ENCODE results near the gene CCDC7.
A peak's percentile ranks its signal among the peaks of the same experiment; 100 is the strongest.
"Not testable (repeated sequence)": the region's sequence is repeated elsewhere in the genome, so short reads cannot be mapped to it uniquely, and the experiment has no call there.

CCDC7 gene

GRCh38 chr10:32445740-32446535 is at the start of gene CCDC7:
CCDC7 (plus strand) TSS chr10:32446140; CDS start chr10:32451643, 5,503 bp downstream.
- DNase-seq (ENCODE audit: low read depth in 2 of 2): peak; percentile 76 to 80

- DNase-seq (ENCODE audit: low read depth in 2 of 2): not testable (repeated sequence)
Observed at GRCh38 chr10:32397163-32397562, 48.8 kb upstream of the CCDC7 start.

GRCh38 chr10:32399720-32400119 is 46.2 kb upstream of the CCDC7 start:
- not testable (repeated sequence) for DNase-seq (ENCODE audit: low read depth in 2 of 2)

- no peak for DNase-seq (ENCODE audit: low read depth in 2 of 2)
Observed at GRCh38 chr10:32400961-32401360, 45.0 kb upstream of the CCDC7 start.

- no peak for DNase-seq (ENCODE audit: low read depth in 2 of 2)
Observed at GRCh38 chr10:32402499-32402898, 43.4 kb upstream of the CCDC7 start.

- DNase-seq (ENCODE audit: low read depth in 2 of 2): no peak
Observed at GRCh38 chr10:32403091-32403490, 42.8 kb upstream of the CCDC7 start.

- no peak for DNase-seq (ENCODE audit: low read depth in 2 of 2)
Observed at GRCh38 chr10:32408690-32409089, 37.2 kb upstream of the CCDC7 start.

- DNase-seq (ENCODE audit: low read depth in 2 of 2): no peak
Observed at GRCh38 chr10:32409741-32410140, 36.2 kb upstream of the CCDC7 start.

GRCh38 chr10:32410569-32410968 is 35.4 kb upstream of the CCDC7 start:
- DNase-seq (ENCODE audit: low read depth in 2 of 2): no peak

GRCh38 chr10:32411797-32412498 is 34.0 kb upstream of the CCDC7 start:
- no peak for DNase-seq (ENCODE audit: low read depth in 2 of 2)

- DNase-seq (ENCODE audit: low read depth in 2 of 2): no peak
Observed at GRCh38 chr10:32412499-32412853, 33.5 kb upstream of the CCDC7 start.

GRCh38 chr10:32413513-32413912 is 32.4 kb upstream of the CCDC7 start:
- DNase-seq (ENCODE audit: low read depth in 2 of 2): peak; percentile 37 to 49

GRCh38 chr10:32415361-32415760 is 30.6 kb upstream of the CCDC7 start:
- no peak for DNase-seq (ENCODE audit: low read depth in 2 of 2)

GRCh38 chr10:32417911-32418547 is 27.9 kb upstream of the CCDC7 start:
- no peak for DNase-seq (ENCODE audit: low read depth in 2 of 2)

- DNase-seq (ENCODE audit: low read depth in 2 of 2): no peak
Observed at GRCh38 chr10:32418572-32418971, 27.4 kb upstream of the CCDC7 start.

GRCh38 chr10:32419615-32420014 is 26.3 kb upstream of the CCDC7 start:
- DNase-seq (ENCODE audit: low read depth in 2 of 2): no peak

- DNase-seq (ENCODE audit: low read depth in 2 of 2): no peak
Observed at GRCh38 chr10:32426186-32426585, 19.8 kb upstream of the CCDC7 start.

GRCh38 chr10:32433542-32433941 is 12.4 kb upstream of the CCDC7 start:
- DNase-seq (ENCODE audit: low read depth in 2 of 2): no peak

GRCh38 chr10:32436215-32436614 is 9.7 kb upstream of the CCDC7 start:
- DNase-seq (ENCODE audit: low read depth in 2 of 2): no peak

GRCh38 chr10:32437334-32437733 is 8.6 kb upstream of the CCDC7 start:
- no peak for DNase-seq (ENCODE audit: low read depth in 2 of 2)

- no peak for DNase-seq (ENCODE audit: low read depth in 2 of 2)
Observed at GRCh38 chr10:32445036-32445435, 904 bp upstream of the CCDC7 start.

- DNase-seq (ENCODE audit: low read depth in 2 of 2): no peak
Observed at GRCh38 chr10:32446536-32447406, 831 bp downstream of the CCDC7 start.

Data from stimulated activated CD8-positive, alpha-beta memory T cell treated with anti-CD3 and anti-CD28 coated beads, Interleukin-15, amount 100 ng/mL, for 48 hours (primary cell).